HEK293 (cell line): ENCODE measurements around the gene CNTNAP3.
"Not testable (repeated sequence)": the region's sequence is repeated elsewhere in the genome, so short reads cannot be mapped to it uniquely, and the experiment has no call there.

ENCODE experiments used
- ZNF2 ChIP-seq: fragments of 450-650 bp; formaldehyde crosslinking; IDR thresholded peaks from 2 replicates; pipeline ENCODE4 v1.5.1; 2016; ENCODE audit warnings: missing biosample characterization, missing genetic modification characterization
- ZNF350 ChIP-seq: fragments of 450-650 bp; formaldehyde crosslinking; IDR thresholded peaks from 2 replicates; pipeline ENCODE4 v1.5.0; 2017; ENCODE audit warnings: missing biosample characterization, mild to moderate bottlenecking, missing genetic modification characterization
- TF ChIP-seq, protein P1 (sequence below): fragments of 450-650 bp; formaldehyde crosslinking; IDR thresholded peaks from 2 replicates; pipeline ENCODE4 v1.5.1; 2016; ENCODE audit warnings: missing biosample characterization, missing genetic modification characterization
- TF ChIP-seq, protein P2 (sequence below): fragments of 450-650 bp; formaldehyde crosslinking; IDR thresholded peaks from 2 replicates; pipeline ENCODE4 v1.5.1; 2016; ENCODE audit warnings: missing biosample characterization, missing genetic modification characterization

GRCh38 chr9:39215976-39216375 lies 72.0 kb downstream of the CNTNAP3 start:
- TF ChIP-seq, protein P1, sequence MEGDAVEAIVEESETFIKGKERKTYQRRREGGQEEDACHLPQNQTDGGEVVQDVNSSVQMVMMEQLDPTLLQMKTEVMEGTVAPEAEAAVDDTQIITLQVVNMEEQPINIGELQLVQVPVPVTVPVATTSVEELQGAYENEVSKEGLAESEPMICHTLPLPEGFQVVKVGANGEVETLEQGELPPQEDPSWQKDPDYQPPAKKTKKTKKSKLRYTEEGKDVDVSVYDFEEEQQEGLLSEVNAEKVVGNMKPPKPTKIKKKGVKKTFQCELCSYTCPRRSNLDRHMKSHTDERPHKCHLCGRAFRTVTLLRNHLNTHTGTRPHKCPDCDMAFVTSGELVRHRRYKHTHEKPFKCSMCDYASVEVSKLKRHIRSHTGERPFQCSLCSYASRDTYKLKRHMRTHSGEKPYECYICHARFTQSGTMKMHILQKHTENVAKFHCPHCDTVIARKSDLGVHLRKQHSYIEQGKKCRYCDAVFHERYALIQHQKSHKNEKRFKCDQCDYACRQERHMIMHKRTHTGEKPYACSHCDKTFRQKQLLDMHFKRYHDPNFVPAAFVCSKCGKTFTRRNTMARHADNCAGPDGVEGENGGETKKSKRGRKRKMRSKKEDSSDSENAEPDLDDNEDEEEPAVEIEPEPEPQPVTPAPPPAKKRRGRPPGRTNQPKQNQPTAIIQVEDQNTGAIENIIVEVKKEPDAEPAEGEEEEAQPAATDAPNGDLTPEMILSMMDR (tag by site-specific recombination) = not testable (repeated sequence)
- TF ChIP-seq, protein P2, sequence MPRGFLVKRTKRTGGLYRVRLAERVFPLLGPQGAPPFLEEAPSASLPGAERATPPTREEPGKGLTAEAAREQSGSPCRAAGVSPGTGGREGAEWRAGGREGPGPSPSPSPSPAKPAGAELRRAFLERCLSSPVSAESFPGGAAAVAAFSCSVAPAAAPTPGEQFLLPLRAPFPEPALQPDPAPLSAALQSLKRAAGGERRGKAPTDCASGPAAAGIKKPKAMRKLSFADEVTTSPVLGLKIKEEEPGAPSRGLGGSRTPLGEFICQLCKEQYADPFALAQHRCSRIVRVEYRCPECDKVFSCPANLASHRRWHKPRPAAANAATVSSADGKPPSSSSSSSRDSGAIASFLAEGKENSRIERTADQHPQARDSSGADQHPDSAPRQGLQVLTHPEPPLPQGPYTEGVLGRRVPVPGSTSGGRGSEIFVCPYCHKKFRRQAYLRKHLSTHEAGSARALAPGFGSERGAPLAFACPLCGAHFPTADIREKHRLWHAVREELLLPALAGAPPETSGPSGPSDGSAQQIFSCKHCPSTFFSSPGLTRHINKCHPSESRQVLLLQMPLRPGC (tag by site-specific recombination) = not testable (repeated sequence)
- TF ChIP-seq ZNF350; ZNF2 (tag by site-specific recombination): not testable (repeated sequence)
